Omental fat pad (tissue), 4 donors: ENCODE measurements around the gene GNB1. TPM values are rescaled to one million over a fixed set of nuclear protein-coding genes. Genes with fewer than 3 reads are reported as not detected.

Source experiments
- ATAC-seq: fragments of 150-250 bp; one replicate; pipeline ENCODE4 v1.9.1; 2016; ENCODE audit warnings: mild to moderate bottlenecking, moderate library complexity; ENCODE audit not compliant: low FRiP score
- DNase-seq: peaks from one replicate; pipeline ENCODE4 v3.0.0-alpha.2; 2019; ENCODE audit warnings: low spot score
- CTCF ChIP-seq, 3 donors: fragments of 450-650 bp; IDR thresholded peaks; one replicate each; pipeline ENCODE4 v1.5.1; 2016 to 2017; ENCODE audit warnings: antibody characterized with exemption in 3 of 3, mild to moderate bottlenecking in 3 of 3, moderate library complexity in 2 of 3
- total RNA-seq, 4 donors: library from RNA; depleted of rRNA; stranded (reverse); fragments of >200 nt; gene quantifications; one replicate each; pipeline ENCODE4 v1.1.0, GENCODE V29; 2016

GNB1 gene
- total RNA-seq, 4 donors from 2014 or later, result 104 to 175 (median 152) TPM

GRCh38 chr1:1847890-1848289 lies 43.0 kb downstream of the GNB1 start:
- DNase-seq (no peak), ATAC-seq (no peak)
- TF ChIP-seq CTCF (IDR thresholded peaks at IDR 0.05), result no peak

DNA sequence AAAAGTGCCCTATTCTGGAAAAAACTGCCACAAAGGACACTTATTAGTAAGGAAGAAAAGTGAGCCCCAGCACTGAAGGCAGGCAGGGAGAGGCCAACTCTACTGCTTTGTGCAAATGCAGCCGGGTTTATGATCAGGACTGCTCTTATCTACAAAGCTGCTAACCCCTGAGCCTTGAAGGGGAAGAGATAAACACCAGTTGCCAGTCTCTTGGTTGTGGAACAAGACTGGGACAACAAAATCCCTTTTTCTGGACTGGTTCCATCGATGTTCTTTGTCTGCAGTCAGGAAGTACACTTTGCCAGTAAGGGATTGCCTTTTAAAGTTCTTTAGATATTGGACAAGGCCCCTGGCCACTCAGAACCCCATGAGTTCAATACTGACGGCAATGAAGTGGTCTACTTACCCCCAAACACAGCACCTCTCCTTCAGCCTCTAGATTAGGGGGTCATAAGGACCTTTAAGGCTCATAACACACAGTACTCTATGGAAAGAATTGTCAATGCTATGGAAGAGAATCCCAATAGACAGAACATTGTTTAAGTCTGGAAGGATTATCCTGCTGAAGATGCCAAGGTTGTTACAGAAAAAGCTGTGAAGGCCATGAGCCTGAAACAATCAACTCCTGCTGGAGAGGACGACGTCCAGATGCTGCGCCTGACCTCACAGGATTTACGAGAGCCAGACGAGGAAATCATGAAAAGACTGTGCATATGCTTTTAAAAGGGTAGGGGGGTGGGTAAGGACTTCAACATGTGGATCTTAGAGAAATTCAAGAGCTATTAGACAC lies 43.6 kb downstream of the GNB1 start:
- no peak for TF ChIP-seq CTCF (IDR thresholded peaks at IDR 0.05)
- DNase-seq, result no peak
- no peak for ATAC-seq

- no peak for DNase-seq
- ATAC-seq, result no peak
- no peak for TF ChIP-seq CTCF (IDR thresholded peaks at IDR 0.05)
Measured at GRCh38 chr1:1846386-1846918, 44.4 kb downstream of the GNB1 start.

DNA sequence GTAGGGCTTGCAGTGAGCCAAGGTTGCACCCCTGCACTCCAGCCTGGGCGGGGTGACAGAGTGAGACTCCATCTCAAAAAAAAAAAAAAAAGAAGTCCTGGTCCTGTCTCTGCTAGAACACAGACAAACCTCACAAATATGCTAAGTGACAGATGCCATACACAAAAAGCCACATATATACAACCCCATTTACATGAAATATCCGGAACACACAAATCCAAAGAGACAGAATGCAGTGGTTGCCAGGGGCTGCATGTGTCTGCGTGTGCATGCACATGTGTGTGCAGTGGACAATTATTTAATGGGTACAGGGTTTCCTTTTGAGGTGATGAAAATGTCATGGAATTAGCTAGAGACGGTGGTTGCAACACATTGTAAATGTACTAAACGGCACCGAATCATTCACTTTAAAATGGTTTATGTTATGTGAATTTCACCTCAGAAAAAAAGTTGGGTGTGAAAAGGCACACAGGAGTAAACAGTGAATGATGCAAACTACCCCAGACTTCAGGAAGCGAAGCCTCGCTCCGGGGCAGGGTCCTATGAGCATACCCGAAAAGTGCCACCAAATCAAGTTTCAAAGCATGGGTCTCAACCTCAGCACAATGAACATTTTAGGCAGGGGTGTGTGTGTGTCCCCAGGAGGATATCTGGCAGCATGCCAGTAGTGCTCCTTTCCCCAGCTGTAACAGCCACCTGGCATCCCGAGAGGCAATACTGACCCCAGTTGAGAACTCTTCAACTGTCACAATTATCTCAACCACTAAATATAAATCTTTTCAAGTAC lies 48.3 kb downstream of the GNB1 start:
- TF ChIP-seq CTCF (IDR thresholded peaks at IDR 0.05), result no peak
- ATAC-seq (no peak), DNase-seq (no peak)

DNA sequence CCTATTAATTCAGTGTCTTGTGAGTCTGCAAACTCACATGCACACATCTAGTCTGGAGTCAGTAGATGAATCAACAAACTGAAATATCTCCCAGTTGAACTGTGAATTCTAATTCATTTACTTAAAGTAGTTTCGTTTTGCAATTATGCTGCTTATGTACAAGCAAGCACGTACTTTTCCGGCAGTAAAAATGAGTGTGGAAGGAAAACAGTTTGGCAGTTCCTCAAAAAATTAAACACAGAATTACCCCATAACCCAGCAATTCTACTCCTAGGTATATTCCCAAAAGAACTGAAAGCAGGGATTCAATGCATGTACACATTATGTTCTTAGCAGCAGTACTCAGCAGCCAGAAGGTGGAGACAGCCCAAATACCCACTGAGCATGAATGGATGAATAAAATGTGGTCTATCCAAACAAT lies 49.3 kb downstream of the GNB1 start:
- ATAC-seq (no peak), DNase-seq (no peak)
- no peak for TF ChIP-seq CTCF (IDR thresholded peaks at IDR 0.05)

GRCh38 chr1:1839311-1839965 lies 51.4 kb downstream of the GNB1 start:
- no peak for TF ChIP-seq CTCF (IDR thresholded peaks at IDR 0.05)
- no peak for ATAC-seq

More at GRCh38 chr1:1839311-1839965, 51.4 kb downstream of the GNB1 start:
- no peak for DNase-seq
